HFF-Myc (cell line): Measurements from ENCODE around the gene ZNF319.
A peak's percentile ranks its signal among the peaks of the same experiment; 100 is the strongest.

ENCODE experiments used
- DNase-seq: peaks from one replicate; pipeline ENCODE4 v3.0.0-alpha.2; 2011; ENCODE audit warnings: low read depth; ENCODE audit errors: extremely low read depth
- H3K4me3 ChIP-seq: replicated peaks from 2 replicates; pipeline ENCODE4 v1.5.1; 2011; ENCODE audit warnings: low read depth, mild to moderate bottlenecking, control low read depth, low read length
- TF ChIP-seq, protein P1 (sequence below): IDR thresholded peaks from 2 replicates; pipeline ENCODE4 v1.5.1; 2012; ENCODE audit warnings: mild to moderate bottlenecking, low read depth, low read length, control low read depth; ENCODE audit errors: missing control alignments

The ZNF319 gene

GRCh38 chr16:57996406-57997175, 3.9 kb downstream of the ZNF319 start:
- no peak for DNase-seq
- TF ChIP-seq, protein P1, sequence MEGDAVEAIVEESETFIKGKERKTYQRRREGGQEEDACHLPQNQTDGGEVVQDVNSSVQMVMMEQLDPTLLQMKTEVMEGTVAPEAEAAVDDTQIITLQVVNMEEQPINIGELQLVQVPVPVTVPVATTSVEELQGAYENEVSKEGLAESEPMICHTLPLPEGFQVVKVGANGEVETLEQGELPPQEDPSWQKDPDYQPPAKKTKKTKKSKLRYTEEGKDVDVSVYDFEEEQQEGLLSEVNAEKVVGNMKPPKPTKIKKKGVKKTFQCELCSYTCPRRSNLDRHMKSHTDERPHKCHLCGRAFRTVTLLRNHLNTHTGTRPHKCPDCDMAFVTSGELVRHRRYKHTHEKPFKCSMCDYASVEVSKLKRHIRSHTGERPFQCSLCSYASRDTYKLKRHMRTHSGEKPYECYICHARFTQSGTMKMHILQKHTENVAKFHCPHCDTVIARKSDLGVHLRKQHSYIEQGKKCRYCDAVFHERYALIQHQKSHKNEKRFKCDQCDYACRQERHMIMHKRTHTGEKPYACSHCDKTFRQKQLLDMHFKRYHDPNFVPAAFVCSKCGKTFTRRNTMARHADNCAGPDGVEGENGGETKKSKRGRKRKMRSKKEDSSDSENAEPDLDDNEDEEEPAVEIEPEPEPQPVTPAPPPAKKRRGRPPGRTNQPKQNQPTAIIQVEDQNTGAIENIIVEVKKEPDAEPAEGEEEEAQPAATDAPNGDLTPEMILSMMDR: no peak
- H3K4me3 ChIP-seq: no peak overlapping the region

DNA sequence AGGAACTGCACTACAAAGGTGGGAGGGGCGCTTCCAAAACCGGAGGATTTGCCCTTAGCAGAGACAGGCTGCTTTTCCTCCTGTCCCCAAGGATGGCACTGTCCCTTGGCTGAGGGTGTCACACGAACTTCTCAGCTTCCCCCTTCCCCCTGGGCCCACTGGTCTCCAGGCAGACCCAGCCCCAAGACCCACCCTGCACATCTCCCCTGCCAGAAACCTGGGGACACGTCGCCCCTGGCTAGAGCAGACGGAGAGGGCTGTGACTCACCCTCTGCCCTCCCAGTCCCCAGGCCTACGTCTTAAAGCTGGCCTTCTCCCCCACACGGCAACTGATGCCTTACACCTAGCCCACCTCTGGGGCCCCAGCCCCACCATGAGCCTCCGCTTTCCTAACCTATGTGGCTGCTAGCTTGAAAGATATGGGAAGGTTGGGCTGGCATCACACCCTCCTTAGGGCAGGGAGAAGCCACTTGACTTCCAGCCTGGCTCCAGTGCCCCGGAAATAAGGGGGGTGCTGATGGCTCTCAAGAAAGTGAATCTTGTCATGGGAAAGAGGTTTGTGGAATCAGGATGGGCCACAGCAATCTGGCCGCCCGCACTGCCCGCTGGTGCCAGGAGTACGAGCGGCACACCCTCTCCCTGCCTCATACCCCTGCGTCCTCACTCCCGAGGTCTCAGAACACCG, 4.6 kb downstream of the ZNF319 start:
- TF ChIP-seq, protein P1: no peak
- DNase-seq: no peak
- H3K4me3 ChIP-seq: no peak overlapping the region

DNA sequence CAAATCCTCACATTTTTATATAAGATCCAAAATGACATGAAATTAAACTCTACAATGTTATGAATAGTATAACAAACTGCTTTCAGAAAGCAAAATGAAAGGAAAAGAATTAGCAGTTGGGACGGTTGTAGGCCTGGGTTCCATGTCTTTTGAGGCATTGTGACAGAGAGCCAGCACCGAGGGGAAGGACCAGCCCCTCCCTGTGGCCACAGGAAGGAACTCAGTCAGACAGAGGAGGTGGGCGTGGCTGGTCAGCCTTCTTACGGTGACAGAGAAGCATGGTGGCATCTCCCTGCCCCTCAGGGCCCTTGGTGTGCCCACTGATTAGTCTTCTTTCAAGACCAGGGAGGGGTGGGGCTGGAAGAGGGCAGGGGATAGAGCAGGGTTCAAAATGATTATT, 5.7 kb downstream of the ZNF319 start:
- no peak overlapping the region for H3K4me3 ChIP-seq
- TF ChIP-seq, protein P1: peak; percentile 54
- DNase-seq: no peak

DNA sequence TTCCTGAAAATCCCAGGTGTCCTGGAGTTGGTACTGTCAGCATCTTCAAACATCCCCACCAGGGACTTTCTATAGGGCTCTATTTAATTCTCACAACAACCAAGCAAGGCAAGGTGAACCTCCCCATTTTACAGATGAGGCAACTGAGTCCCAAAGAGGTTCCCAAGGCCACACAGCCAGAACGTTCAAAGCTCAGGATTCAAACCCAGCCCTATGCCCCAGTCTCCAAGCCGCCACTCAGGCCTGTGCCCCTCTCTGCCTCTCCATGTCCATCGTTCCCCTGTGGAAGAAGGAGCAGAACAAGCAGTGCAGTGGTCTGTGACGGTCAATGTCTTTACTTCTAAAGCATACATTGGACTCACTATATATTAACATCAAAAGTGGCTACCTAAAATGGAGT, 6.1 kb downstream of the ZNF319 start:
- TF ChIP-seq, protein P1: no peak
- DNase-seq: no peak

DNA sequence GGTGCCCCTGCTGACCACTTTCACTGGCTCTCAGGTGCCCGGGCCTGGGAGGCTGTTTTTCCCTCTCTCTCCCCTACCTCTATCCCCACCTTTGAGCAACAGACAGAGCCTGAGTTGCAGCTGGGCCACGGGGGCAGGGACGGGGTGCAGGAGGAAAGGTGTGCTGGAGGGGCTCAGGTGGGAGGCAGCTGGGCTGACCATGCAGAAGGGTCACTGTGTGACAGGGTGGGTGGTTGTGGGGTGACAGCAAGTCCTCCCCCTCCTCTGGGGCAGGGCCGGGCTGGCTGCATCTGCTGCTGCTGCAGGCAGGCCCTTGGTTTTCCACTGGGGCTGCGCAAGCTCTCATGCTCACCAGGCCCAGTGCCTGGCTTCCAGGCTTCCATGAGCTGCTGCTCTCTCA, 6.6 kb downstream of the ZNF319 start:
- TF ChIP-seq, protein P1: no peak
- no peak overlapping the region for H3K4me3 ChIP-seq
- DNase-seq: no peak

More for the DNA sequence above, 6.1 kb downstream of the ZNF319 start:
- H3K4me3 ChIP-seq: no peak overlapping the region

DNA sequence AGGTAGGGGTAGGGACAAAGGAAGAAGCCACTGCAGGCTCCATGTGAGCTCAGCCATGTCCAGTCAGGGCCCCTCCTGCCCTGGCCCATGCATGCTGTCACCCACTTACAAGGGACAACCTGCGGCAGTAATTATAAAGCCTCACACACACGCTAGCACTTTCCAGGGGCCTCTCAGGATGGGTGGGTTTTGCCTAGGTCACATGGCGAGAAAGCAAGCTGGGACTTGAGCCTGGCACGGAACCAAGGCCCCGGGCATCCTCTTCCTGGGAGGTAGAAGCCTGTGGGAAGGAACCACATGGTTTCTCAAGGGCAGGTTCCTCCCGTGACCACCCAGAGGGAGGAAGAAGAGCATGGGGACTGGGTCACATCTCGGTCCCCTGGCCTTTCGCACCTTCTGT, 7.0 kb downstream of the ZNF319 start:
- TF ChIP-seq, protein P1: no peak
- DNase-seq: no peak
- no peak overlapping the region for H3K4me3 ChIP-seq
